HG03139 (cell line): ENCODE results near the gene DGAT2.

Experiments
- ATAC-seq: cut with Tn5 transposase; IDR thresholded peaks from one replicate; pipeline ENCODE4 v1.9.1; 2021; ENCODE audit not compliant: unreplicated experiment

The DGAT2 gene

GRCh38 chr11:75821202-75821601 is 52.6 kb downstream of the DGAT2 start:
- no peak for ATAC-seq

GRCh38 chr11:75822541-75822940 is 54.0 kb downstream of the DGAT2 start:
- no peak for ATAC-seq

- ATAC-seq = no peak
Observed at GRCh38 chr11:75823415-75823814, 54.8 kb downstream of the DGAT2 start.

GRCh38 chr11:75823946-75824345 is 55.4 kb downstream of the DGAT2 start:
- no peak for ATAC-seq

- no peak for ATAC-seq
Observed at GRCh38 chr11:75826461-75827230, 58.1 kb downstream of the DGAT2 start.

GRCh38 chr11:75827562-75827961 is 59.0 kb downstream of the DGAT2 start:
- ATAC-seq = no peak

- ATAC-seq = no peak
Observed at GRCh38 chr11:75831915-75832502, 63.4 kb downstream of the DGAT2 start.

- ATAC-seq = no peak
Observed at GRCh38 chr11:75834728-75835127, 66.2 kb downstream of the DGAT2 start.

- no peak for ATAC-seq
Observed at GRCh38 chr11:75836417-75836816, 67.8 kb downstream of the DGAT2 start.

- ATAC-seq = no peak
Observed at GRCh38 chr11:75839851-75840250, 71.3 kb downstream of the DGAT2 start.

GRCh38 chr11:75840522-75840921 is 71.9 kb downstream of the DGAT2 start:
- ATAC-seq = no peak

GRCh38 chr11:75841739-75842138 is 73.2 kb downstream of the DGAT2 start:
- no peak for ATAC-seq

GRCh38 chr11:75845324-75845723 is 76.7 kb downstream of the DGAT2 start:
- no peak for ATAC-seq

- no peak for ATAC-seq
Observed at GRCh38 chr11:75849894-75850293, 81.3 kb downstream of the DGAT2 start.

GRCh38 chr11:75850787-75851186 is 82.2 kb downstream of the DGAT2 start:
- no peak for ATAC-seq
